ENCODE results near the gene PTPN11. TPM values are rescaled to one million over a fixed set of nuclear protein-coding genes. Genes with fewer than 3 reads are reported as not detected.

The PTPN11 gene
- polyA plus RNA-seq, 3 donors: 11.1 to 41.9 (median 28.8) TPM

DNA sequence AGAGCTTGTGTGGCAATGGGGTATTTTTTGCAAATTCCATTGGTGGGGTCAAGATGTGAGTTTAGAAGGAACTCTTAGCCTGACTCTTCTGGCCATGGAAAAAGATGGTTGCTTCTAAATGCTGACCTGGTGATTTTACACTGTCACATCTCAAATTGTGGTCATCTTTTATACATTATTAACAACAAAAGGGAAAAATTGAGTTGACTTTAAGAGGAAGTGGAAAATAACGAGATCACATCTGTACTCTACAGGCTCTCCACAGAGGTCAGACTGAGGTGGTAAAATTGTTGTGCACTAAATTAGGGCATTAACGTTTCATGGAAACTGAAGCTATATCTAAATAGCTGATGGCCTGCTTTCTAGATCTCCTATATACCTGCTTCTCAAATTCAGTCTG, 44.7 kb downstream of the PTPN11 start:
- peaks cover 49 to 66% of the 10 kb centered on the region in 2 donors for H3K36me3 Mint-ChIP-seq

DNA sequence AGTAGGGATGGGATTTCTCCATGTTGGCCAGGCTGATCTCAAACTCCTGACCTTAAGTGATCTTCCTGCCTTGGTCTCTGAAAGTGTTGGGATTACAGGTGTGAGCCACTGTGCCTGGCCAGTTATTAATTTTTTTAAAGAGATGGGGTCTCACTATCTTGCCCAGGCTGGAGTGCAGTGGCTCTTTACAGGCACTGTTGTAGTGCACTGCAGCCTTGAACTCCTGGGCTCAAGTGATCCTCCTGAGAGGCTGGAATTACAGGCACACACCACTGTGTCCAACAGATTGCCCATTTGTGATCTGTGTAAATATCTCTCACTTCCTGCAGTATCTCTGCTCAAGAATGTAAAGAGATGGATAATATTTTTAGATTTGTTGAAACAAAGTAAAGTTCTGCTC, 45.9 kb downstream of the PTPN11 start:
- Histone ChIP-seq H3K27ac (ENCODE audit: low read depth in 1 of 2, low read length in 2 of 2) (no peak overlapping the region), H3K79me2 (ENCODE audit: insufficient read depth, low read length) (no peaks in the 10 kb centered on the region), H3K27me3 (ENCODE audit: control insufficient read depth in 2 of 2, insufficient read depth in 2 of 2, low read length in 2 of 2) (no peaks in the 10 kb centered on the region), H3K4me1 (ENCODE audit: control insufficient read depth in 1 of 2, insufficient read depth in 2 of 2, low read length in 2 of 2) (no peaks in the 10 kb centered on the region), H3K9me3 (replicated peaks in 1 of 2; ENCODE audit: control insufficient read depth in 1 of 2, insufficient read depth in 1 of 2, low read length in 2 of 2) (no peaks in the 10 kb centered on the region), H4K20me1 (ENCODE audit: insufficient read depth, low read length) (no peaks in the 10 kb centered on the region), H3K36me3 (replicated peaks in 1 of 2; ENCODE audit: control insufficient read depth in 1 of 2, insufficient read depth in 2 of 2, low read length in 2 of 2) (peaks cover 33 to 67% of the 10 kb centered on the region in 2 donors), H3K9ac (ENCODE audit: insufficient read depth, low read length, poor library complexity, severe bottlenecking) (no peak overlapping the region), H2AFZ (ENCODE audit: insufficient read depth, low read depth, low read length, poor library complexity, severe bottlenecking) (no peak overlapping the region), H3K4me3 (replicated peaks in 1 of 3; ENCODE audit: low read depth in 2 of 3, low read length in 3 of 3) (no peak overlapping the region), H3K4me2 (replicated peaks; ENCODE audit: extremely low read depth, low read length, poor library complexity, severe bottlenecking) (no peak overlapping the region)
- Mint-ChIP-seq H3K9me3 (no peaks in the 10 kb centered on the region), H3K27me3 (ENCODE audit: low read depth in 3 of 3) (peaks cover 0 to 3% (median 1%) of the 10 kb centered on the region in 3 donors), H3K4me1 (no peaks in the 10 kb centered on the region), H3K4me3 (no peak overlapping the region), H3K36me3 (peaks cover 48 to 61% of the 10 kb centered on the region in 2 donors), H3K27ac (no peak overlapping the region)
- intact Hi-C loops (cut with micrococcal nuclease): no loop called here
- DNase-seq: no peak
- TF ChIP-seq, protein P1, sequence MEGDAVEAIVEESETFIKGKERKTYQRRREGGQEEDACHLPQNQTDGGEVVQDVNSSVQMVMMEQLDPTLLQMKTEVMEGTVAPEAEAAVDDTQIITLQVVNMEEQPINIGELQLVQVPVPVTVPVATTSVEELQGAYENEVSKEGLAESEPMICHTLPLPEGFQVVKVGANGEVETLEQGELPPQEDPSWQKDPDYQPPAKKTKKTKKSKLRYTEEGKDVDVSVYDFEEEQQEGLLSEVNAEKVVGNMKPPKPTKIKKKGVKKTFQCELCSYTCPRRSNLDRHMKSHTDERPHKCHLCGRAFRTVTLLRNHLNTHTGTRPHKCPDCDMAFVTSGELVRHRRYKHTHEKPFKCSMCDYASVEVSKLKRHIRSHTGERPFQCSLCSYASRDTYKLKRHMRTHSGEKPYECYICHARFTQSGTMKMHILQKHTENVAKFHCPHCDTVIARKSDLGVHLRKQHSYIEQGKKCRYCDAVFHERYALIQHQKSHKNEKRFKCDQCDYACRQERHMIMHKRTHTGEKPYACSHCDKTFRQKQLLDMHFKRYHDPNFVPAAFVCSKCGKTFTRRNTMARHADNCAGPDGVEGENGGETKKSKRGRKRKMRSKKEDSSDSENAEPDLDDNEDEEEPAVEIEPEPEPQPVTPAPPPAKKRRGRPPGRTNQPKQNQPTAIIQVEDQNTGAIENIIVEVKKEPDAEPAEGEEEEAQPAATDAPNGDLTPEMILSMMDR (IDR thresholded peaks at IDR 0.05): no peak

More for the DNA sequence above, 44.7 kb downstream of the PTPN11 start:
- H3K4me2 ChIP-seq (replicated peaks; ENCODE audit: extremely low read depth, low read length, poor library complexity, severe bottlenecking): no peak overlapping the region
- TF ChIP-seq, protein P1 (IDR thresholded peaks at IDR 0.05): no peak
- Mint-ChIP-seq H3K9me3 (no peaks in the 10 kb centered on the region), H3K4me1 (no peaks in the 10 kb centered on the region), H3K27ac (peak overlapping the region in 1 of 7 donors; percentile 57), H3K4me3 (no peak overlapping the region), H3K27me3 (ENCODE audit: low read depth in 3 of 3) (peaks cover 0 to 3% (median 1%) of the 10 kb centered on the region in 3 donors)
- H3K27ac ChIP-seq (ENCODE audit: low read depth in 1 of 2, low read length in 2 of 2): no peak overlapping the region
- WGBS (ENCODE audit: insufficient coverage): no CpG with 5 or more reads among the region's 2 CpGs
- H3K79me2 ChIP-seq (ENCODE audit: insufficient read depth, low read length): no peaks in the 10 kb centered on the region
- H3K27me3 ChIP-seq (ENCODE audit: control insufficient read depth in 2 of 2, insufficient read depth in 2 of 2, low read length in 2 of 2): no peaks in the 10 kb centered on the region
- intact Hi-C loops (cut with micrococcal nuclease): no loop called here
- H3K4me3 ChIP-seq (replicated peaks in 1 of 3; ENCODE audit: low read depth in 2 of 3, low read length in 3 of 3): no peak overlapping the region
- no peaks in the 10 kb centered on the region for H3K4me1 ChIP-seq (ENCODE audit: control insufficient read depth in 1 of 2, insufficient read depth in 2 of 2, low read length in 2 of 2)
- H3K36me3 ChIP-seq (replicated peaks in 1 of 2; ENCODE audit: control insufficient read depth in 1 of 2, insufficient read depth in 2 of 2, low read length in 2 of 2): peaks cover 37 to 70% of the 10 kb centered on the region in 2 donors
- H3K9ac ChIP-seq (ENCODE audit: insufficient read depth, low read length, poor library complexity, severe bottlenecking): no peak overlapping the region
- no peak overlapping the region for H2AFZ ChIP-seq (ENCODE audit: insufficient read depth, low read depth, low read length, poor library complexity, severe bottlenecking)
- no peaks in the 10 kb centered on the region for H3K9me3 ChIP-seq (replicated peaks in 1 of 2; ENCODE audit: control insufficient read depth in 1 of 2, insufficient read depth in 1 of 2, low read length in 2 of 2)
- DNase-seq: no peak
- no peaks in the 10 kb centered on the region for H4K20me1 ChIP-seq (ENCODE audit: insufficient read depth, low read length)

Data from CD14-positive monocyte (primary cell).